Prostate gland (tissue), 2 donors: Measurements from ENCODE around the gene WDR5B.

Experiments
- POLR2A ChIP-seq: fragments of 450-650 bp; IDR thresholded peaks from one replicate; pipeline ENCODE4 v1.6.1; 2016; ENCODE audit warnings: antibody characterized with exemption, mild to moderate bottlenecking
- POLR2AphosphoS5 ChIP-seq: sonication (generic); formaldehyde crosslinking; IDR thresholded peaks from one replicate; pipeline ENCODE4 v1.6.1; 2017; ENCODE audit warnings: antibody characterized with exemption
- TF ChIP-seq, protein P1 (sequence below), 4 experiments: fragments of 200-600 bp in 2 of 4; fragments of 450-650 bp in 2 of 4; sonication (generic) in 2 of 4; IDR thresholded peaks; 1 replicate in 3 of 4; 2 replicates in 1 of 4; pipeline ENCODE4 v1.5.1; 2016 to 2019; ENCODE audit warnings: antibody characterized with exemption in 4 of 4, mild to moderate bottlenecking in 2 of 4, moderate library complexity in 2 of 4

DNA sequence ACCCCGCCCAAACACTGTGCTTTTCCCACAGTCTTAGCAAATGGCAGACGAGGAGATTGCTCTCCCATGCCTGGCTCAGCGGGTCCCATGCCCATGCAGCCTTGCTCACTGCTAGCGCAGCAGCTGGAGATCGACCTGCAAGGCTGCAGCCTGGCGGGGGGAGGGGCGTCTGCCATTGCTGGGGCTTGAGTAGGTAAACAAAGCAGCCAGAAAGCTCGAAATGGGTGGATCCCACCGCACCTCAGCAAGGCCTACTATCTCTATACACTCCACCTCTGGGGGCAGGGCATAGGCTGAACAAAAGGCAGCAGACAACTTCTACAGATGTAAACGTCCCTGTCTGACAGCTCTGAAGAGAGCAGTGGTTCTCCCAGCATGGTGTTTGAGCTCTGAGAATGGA is 27.2 kb upstream of the WDR5B start:
- no peak for TF ChIP-seq POLR2A
- TF ChIP-seq, protein P1, sequence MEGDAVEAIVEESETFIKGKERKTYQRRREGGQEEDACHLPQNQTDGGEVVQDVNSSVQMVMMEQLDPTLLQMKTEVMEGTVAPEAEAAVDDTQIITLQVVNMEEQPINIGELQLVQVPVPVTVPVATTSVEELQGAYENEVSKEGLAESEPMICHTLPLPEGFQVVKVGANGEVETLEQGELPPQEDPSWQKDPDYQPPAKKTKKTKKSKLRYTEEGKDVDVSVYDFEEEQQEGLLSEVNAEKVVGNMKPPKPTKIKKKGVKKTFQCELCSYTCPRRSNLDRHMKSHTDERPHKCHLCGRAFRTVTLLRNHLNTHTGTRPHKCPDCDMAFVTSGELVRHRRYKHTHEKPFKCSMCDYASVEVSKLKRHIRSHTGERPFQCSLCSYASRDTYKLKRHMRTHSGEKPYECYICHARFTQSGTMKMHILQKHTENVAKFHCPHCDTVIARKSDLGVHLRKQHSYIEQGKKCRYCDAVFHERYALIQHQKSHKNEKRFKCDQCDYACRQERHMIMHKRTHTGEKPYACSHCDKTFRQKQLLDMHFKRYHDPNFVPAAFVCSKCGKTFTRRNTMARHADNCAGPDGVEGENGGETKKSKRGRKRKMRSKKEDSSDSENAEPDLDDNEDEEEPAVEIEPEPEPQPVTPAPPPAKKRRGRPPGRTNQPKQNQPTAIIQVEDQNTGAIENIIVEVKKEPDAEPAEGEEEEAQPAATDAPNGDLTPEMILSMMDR (IDR thresholded peaks at IDR 0.05), result no peak
- no peak for TF ChIP-seq POLR2AphosphoS5
